GM21576 (cell line): Measurements from ENCODE around the gene RRAS.

Experiments used
- ATAC-seq: cut with Tn5 transposase; IDR thresholded peaks from one replicate; pipeline ENCODE4 v1.9.1; 2021; ENCODE audit warnings: mild to moderate bottlenecking, moderate library complexity; ENCODE audit not compliant: unreplicated experiment

RRAS gene

DNA sequence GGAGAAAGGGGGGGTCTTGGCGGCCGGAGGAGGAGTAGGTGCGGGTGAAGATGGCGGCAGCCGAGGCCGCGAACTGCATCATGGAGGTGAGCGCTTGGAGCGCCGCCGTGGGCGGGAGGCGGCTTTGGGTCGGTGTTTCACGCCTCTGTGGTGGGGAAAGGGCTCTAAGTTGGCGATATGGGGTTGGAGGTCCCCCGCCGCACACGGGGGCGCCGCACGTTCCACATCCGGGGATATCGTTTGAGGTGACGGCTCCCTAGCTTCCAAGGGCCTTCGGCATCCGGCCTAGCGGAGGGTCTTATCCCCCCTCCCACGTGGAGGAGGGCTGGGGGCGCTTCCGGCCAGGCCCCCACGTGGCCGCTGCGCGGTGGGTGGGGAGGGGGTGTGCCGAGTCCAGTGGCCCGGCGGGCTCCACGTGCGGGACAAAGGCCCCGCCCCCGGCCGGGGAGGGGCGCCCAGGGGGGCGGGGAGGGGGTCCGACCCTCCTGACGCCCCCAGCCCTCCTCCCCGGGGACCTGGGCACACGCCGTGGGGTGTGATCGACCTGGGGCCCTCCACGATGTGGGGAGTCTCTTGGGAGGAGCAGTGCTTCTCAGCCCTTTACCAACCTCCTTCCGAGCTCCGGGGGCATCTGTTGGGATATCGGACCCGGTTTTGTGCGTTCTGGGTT, 37.4 kb upstream of the RRAS start, which contains the start of gene PRMT1:
TSS of gene PRMT1 (plus strand) at position 41 of the 670 bp plus-strand sequence. CDS start at position 51, 10 bp downstream.
- no peak for ATAC-seq

DNA sequence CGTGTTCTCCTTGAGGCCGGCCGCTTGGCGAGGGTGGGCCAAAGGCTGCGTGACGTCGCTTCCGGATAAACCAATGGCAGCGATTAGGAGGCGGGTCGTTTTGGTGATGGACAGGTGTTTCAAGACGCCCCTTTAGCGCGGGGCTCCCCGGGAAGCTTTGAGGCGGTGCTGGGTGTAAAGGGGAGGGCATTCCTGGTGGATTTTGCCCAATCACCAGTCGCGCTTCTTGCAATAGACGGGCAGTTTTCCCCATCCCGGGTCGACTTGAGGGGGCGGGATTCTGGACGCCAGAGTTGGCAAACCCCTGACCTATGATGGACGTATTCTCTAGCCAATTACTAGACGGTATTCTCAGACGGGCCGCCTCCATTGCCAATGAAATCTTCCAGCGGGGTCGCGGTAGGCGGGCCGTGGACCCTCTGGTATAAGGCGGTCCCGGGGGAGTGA, 36.9 kb upstream of the RRAS start:
- ATAC-seq = peak; percentile 68

DNA sequence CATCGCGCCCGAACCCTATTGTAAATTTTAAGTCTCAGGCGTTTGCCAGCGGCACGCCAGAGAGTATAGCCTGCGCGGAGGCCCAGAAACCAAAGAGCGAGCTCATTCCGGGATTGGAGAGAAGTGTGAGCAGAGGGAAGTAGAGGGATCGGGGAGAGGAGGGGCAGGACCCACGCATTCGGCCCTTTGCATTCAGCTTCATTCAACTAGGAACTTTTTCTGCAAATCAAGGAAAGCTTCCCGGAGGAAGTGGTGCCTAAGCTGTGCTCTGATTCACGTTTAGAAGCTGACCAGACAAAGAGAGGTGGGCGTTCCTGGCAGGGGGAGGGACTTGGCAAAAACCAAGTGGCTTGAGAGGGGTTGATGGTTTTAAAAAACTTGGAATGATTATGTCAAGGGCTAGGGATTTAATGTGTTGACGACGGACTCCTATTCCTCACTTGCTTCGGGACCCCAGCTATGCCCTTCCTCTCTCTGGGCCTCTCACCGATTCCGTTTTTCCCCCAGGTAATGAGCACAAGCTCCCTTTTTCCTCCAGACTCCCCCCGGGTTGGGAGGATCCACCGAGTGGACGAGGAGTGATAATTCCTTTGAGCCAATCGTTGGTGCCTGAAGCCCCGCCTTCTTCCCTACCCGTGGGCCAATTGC, 36.3 kb upstream of the RRAS start:
- ATAC-seq = no peak

DNA sequence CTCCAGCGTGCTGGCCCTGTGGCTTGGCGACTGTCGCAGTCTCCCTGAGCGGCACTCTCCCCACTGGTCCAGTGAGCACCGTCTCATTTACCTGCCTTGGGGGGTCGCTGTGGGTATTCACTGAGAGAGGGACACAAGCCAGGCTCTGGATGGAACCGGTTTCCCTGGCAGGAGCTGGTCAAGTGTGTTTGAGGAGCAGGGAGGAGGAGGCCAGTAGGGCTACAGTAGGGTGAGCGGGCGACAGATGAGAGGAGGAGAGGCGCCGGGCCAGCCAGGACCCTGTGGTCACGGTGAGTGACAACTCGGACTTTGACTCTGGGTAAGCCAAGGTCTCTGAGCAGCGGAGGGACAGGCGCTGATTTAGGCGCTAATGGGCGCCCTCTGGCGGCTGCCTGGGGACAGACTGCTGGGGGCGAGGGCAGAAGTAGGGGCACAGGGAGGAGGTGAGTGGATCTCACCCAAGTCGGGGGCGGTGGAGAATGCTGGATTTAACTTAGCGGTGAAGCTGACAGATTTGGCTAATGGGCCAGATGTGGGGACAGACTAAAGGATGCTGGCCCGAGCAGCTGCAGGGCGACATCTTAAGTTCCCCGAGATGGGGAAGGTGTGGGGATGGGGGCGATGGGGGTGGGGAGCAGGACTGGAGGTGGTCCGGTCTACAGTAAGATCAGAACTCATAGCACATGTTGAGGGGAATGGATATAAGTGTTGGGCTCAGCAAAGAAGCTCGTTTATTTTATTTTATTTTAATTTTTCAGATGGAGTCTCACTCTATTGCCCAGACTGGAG, 32.4 kb upstream of the RRAS start:
- ATAC-seq = no peak

DNA sequence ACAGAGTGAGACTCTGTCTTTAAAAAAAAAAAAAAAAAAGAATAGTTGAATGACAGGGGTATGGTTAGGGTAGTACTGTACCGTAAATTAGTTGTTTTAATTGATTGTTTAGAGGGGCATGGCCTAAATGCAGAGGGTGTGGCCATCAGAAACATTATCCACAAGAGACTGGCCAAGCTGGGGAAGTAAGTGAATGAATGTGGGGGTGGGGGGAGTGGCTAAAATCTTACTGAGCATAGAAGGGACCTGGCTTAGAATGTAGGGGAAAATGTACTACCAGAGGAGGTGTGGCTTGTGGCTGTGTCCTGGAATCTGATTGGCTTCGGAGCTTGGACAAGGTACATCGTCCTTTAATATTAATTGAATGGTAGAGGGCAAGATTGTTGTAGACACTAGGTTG, 29.6 kb upstream of the RRAS start:
- no peak for ATAC-seq

DNA sequence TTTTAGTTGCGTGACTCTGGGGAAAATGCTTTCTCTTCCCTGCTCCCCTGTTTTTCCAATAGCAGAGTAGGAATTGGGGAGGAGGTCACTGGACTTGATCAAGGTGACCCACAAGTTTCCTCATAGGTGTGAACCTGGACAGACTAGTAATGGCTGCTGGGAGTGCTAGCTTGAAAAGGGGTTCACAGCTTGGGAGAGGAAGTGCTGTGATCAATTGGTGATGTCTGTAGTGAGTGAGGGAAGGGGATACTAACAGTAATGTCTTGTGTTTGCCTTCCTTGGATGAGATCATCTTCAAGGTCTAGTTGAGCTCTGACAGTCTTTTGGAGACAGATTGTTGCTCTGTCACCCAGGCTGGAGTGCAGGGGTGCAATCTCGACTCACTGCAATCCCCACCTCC, 27.5 kb upstream of the RRAS start:
- ATAC-seq = no peak

DNA sequence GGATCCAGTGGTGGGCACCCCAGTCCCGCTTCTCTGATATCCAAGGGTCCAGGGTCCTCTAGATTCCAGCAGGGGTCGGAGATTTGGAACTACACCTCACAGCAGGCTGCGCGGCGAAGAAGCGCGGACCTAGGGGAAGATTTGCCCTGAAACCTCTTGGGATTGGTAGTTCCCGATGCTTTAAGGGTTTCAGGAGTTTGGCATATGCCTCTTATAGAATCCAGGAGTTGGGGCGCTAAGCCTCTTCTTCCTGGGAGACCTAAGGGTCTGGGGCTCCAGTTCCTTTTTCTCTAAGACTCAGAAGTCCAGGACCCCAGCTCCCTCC, 26.1 kb upstream of the RRAS start:
- no peak for ATAC-seq

DNA sequence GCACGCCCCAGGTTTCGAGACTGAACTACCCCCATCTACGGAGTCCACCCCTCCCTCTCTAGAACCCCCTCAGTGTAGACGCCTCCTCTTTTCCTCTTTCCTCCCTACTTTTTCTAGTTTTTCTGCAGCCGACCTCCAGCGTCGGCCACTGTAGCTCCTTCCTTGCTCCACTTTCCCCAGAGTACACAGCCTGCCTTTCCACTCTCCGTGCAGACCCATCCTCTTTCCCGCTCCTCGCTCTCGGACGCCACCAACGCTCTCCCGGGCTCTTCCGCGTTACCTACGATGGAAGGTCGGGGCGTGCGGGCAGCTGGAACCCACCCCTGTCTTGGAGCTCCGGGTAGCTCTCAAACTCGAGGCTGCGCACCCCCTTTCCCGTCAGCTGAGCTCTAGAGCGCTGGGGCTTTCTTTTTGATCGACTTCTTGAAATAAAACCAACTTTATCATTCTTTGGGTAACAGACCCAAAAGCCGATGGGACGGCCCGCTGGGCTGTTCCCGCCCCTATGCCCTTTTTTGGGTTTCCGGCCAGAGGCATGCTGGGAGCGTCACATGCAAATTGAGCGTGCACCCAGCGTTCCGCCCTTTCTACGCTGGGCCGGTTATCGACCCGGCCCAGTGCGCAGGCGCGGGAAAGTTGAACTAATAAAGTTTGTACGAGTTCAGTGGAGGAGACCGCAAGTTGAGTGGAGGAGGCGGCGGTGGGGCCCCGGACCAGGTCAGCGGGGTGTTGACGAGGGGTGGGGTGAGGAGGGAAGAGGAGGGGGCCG, 25.6 kb upstream of the RRAS start, which contains the start of the genes BCL2L12 and IRF3:
TSS of gene BCL2L12 (plus strand) at position 583 of the 769 bp plus-strand sequence. CDS start 760 bp downstream, outside the sequence.
TSS of gene IRF3 (minus strand) at position 507 of the 769 bp plus-strand sequence. CDS start 1,019 bp downstream, outside the sequence.
- peak; percentile 79 for ATAC-seq

DNA sequence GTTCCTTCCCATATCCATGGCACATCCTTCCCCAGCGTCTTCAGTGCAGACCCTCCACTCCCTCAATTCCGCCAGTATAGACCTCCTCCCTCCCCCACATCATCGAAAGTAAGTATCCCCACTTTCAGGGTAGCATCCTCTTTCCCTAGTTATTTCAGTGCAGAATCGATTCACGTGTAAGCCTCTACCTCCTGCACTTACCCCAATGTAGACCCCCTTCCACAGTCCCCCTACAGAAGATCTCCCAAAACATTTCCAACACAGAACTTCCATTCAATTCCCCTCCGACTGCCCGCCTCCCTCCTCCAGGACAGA, 25.1 kb upstream of the RRAS start:
- no peak for ATAC-seq

DNA sequence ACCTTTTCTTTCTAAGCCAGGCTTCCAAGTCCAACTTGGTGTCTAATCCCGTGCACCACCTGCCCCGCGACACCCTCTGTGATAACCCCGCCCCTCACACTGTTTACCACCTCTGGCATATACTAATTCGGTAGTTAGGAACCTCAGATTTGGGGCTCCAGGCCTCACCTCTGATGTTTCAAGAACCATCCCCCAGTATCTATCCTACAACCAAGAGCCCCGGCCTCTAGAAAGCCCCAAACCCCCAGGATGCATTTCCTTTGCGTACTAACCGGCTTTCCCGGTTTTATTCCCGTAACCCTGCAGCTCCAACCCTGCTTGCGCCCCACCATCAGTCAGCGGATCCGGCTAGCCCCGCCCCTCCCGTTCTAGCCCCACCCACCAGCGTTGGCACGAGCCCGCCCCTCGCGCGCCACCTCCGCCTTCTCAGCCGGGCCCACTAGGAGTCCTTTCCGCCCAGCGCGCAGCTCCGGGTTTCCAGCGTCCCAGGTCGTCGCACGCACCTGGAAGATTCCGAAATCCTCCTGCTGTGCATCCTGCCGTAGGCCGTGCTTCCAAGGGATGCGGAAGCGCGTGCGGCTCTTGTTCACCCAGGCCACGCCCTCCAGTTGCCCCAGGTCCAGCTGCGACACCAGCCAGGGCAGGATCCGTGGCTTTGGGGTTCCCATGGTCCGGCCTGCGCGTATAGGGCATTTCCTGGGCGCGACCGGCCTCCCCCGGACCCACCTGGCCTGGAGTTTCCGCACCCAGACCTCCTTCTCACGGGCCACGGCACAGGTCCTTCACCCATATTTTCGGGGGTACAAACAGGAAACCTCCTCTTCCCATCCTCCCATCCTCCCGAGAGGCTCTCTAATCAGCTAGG, 24.5 kb upstream of the RRAS start:
- ATAC-seq = peak; percentile 37

DNA sequence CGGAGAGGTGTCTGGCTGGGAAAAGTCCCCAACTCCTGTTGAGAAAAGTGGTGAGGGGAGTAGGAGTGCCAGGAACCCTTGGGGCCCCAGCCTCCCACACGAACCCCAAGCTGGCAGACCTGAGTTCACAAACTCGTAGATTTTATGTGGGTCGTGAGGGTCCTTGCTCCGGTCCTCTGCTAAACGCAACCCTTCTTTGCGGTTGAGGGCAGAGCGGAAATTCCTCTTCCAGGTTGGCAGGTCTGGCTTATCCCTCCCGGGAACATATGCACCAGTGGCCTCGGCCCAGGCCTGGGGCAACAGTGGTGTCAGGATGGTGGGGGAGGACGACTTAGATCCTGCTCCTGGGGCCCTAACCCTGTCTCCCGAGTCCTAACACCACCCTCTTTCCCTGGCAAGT, 23.3 kb upstream of the RRAS start:
- no peak for ATAC-seq

DNA sequence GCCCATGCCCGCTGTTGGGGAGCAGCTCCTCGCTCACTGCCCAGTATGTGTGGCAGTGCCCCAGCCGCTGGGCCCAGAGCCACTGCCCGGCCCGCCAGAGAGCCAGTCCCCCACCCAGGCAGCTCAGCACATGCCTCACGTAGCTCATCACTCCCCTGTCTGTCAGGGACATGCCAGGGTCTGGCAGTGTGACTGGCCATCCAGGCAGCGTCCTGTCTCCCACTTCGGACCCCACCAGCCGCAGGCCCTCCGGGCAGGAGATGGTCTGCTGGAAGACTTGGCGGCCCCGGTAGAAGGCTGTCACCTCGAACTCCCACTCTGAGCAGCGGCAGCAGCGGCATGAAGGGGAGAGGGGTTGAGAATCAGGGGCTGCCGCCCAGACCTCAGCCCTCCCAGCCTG, 22.1 kb upstream of the RRAS start:
- no peak for ATAC-seq

DNA sequence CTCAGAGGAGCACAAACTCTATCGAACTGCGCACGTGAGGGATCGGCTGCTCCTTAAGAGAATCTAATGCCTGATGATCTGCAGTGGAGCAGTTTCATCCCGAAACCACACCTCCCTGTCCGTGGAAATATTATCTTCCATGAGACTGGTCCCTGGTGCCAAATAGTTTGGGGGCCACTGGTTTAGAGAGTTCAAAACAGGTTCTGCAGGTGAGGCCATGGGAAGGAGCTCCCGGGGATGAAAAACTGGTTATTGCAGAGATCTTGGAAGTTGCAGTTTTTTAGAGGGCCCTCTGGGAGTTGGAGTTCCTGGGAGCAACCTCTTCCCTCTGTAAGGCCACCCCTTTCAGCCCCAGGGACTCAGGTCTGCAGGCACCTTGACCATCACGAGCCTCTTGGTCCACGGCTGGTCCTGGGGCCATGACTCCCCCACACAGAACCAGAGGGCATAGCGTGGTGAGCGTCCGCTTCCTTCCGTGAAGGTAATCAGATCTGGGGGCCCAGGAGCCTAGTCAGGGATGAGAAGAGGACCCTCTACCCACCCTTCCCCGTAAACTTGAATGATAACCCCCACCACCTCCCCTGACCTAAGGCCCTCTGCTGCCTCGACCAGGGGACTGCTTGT, 20.5 kb upstream of the RRAS start:
- no peak for ATAC-seq

DNA sequence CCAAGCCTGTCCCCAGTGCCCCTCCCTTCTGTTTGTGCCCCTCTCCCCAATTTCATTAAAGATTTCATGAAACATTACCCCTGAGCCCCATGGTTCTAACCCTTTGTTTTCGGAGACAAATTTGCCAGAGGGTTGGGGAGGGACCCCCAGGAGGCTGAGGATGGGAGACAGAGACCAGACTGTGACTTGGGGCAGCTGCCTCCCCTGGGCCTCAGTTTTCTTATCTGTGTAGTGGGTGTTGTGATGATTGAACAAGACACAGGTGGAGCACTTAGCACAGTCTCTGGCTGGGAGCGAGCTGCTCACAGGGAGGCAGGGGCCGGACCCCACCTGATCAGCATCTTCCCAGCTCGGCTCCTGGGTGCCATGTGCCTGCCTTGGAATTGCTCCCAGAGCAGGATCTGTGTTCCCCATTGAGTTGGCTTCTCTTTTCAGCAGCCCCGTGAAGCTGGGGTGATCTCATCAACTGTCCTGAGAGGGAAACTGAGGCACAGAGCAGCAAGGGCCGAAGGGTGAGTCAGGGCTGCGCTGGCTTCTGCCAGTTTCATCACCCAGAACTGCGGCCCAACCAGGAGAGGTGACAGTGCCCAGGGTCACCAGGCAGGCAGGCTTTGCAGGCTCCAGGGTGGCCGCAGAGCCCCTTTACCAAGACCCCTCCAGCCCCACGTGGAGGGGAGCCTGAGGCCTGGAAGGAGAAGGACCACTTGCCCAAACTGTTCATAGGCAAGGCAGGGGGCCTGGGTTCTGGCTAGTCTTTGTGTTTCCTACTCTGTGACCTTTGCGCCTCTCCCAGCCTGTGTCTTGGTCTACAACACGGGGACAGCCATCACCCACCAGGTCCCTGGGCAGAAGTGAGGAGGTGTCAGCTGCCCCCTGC, 18.9 kb upstream of the RRAS start:
- ATAC-seq = no peak

DNA sequence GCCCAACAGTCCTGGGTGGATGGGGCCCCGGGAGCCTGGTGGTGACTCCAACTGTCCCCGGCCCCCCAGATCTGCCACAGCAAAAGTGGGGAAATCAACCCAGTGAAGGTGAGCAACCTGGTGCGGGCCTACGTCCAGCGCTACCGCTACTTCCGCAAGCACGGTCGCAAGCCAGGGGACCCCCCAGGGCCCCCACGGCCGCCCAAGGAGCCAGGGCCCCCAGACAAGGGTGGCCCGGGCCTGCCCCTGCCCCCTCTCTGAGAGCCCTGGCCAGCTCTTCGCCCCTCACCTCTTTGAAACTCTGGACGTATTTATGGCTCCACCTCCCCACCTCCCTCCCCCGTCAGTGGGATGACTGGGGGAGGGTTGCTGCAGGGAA, 18.2 kb upstream of the RRAS start:
- no peak for ATAC-seq

DNA sequence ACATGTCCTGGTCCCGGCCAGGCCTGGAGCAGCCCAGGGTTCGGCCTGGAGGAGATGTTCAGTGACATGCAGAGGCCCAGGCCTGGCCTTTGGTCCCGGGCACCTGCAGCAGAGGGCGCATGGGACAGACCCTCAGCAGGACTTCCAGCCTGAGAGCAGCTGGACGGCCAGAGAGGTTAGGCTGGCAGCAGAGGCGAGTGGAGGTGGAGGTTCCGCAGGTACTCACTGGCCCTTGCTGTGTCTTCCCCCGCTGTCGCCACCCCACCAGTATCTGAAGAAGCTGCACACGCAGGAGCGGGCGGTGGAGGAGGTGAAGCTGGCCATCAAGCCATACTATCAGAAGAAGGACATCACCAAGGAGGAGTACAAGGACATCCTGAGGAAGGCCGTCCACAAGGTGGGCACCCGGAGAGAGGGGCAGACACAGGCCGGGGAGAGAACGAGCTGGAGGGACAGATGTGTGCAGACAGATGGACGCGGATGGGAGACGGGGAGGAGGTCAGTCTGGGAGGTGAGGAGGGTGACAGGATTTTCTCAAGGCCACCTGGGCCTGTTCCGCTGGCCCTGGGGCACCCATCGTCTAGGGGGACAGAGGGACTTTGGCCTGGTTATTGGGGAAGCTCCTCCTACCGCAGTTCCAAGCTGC, 17.7 kb upstream of the RRAS start:
- no peak for ATAC-seq

DNA sequence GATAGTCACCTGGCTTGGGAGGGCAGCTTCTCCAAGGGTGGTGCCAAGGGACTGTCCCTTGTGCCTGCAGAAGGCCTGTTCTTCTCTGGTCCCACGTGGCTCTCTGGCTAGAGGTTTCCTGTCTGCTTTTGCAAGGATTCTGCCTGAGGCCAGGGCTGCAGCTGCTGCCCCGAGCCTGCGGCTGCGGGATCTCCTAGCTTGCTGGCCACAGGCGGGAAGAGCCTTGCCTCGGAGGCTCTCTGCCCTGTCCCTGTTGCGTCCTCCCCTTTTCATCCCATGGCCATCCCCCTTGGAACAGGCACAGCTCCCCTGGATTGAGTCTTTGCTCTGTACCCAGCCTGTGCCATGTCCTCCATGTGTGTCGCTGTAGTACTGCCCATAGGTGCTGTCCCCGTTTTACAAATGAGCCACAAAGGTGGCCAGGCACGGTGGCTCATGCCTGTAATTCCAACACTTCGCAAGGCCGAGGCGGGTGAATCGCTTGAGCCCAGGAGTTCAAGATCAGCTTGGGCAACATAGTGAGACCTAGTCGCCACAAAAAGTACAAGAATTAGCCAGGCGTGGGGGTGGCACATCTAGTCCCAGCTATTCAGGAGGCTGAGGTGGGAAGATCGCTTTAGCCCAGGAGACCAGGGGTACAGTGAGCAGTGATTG, 16.6 kb upstream of the RRAS start:
- no peak for ATAC-seq
